NCI-H2029 (cell line): Measurements from ENCODE around the gene IL13RA2.

Source experiments
- DNase-seq: peaks from one replicate; lab custom pipeline; 2025; lab: John Stamatoyannopoulos, UW

The IL13RA2 gene

DNA sequence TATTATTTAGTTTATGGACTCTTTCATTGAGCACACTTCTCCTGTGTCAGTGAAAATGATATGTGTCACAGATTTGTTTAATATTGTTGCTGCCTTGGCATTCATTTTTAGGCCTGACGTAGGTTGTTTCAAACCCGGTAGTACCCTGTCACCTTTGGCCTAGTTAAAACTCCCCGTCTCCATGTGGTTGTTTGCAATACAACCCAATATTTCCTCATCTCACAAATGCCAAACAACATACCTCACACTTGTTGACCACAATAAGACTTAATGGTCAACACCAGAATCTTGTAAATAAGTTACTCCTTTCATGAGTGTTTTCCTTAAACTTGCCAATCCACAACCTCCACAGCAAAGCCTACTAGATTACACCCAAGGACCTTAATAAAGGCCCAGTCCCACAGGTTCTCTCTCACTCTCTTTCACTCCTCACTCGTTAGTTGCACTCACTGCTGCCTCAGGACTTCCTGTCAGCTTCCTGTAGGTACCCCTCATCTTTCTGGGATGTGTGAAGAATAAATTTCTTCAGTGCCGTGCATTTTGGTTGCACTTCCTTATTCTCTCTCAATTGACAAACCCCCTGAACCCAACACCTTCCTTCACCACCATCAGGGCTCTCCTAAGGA, 31.3 kb downstream of the IL13RA2 start:
- no peak for DNase-seq

DNA sequence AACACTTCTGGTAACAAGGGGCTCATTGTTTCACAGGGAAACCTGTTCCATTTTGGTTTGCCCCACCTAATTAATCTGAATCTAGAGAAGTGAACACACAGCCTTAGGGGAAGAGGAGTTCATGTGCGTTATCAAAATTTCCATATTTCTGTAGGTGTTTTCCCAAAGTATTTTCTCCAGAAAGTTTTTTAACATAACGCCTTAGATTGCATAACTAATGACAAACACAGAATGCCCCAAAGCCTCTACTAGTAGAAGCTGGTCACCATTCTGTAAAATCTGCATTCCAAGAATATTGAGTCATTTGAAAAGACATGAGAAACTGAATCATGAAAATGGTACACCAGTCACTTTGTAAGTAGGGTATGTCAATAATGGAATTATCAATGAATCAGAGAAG, 41.1 kb downstream of the IL13RA2 start:
- no peak for DNase-seq

DNA sequence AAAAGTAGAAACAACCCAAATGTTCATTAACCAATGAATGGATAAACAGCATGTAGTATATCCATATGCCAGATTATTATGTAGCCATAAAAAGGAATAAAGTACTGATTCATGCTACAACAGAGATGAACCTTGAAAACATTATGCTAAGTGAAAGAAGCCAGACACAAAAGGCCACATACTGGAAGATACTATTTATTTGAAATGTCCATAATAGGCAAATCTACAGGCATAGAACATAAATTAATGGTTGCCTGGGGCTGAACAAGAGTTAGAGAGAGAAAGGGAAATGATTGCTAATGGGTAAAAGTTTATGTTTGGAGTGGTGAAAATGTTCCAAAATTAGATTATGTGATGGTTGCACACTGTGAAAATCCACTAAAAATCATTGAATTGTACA, 44.4 kb downstream of the IL13RA2 start:
- DNase-seq, result no peak

DNA sequence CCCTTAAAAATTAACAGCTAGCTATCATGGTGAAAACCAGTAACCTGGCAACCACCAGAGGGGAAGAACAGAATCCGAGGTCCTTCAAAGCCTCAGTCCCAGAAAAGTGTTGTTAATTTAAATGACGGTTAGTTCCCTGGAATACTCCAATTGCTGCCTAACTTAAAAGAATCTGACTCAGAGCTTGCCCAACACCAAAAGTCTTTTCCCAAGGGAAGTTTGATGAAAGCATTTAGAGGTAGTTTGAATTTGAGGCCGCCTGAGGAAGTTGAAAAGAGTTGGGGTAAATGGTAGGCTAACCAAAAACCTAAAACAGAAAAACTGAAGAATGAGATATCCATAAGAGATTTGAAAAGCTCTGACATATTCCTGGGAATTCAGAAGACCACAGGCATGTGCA, 46.6 kb downstream of the IL13RA2 start:
- DNase-seq, result no peak

DNA sequence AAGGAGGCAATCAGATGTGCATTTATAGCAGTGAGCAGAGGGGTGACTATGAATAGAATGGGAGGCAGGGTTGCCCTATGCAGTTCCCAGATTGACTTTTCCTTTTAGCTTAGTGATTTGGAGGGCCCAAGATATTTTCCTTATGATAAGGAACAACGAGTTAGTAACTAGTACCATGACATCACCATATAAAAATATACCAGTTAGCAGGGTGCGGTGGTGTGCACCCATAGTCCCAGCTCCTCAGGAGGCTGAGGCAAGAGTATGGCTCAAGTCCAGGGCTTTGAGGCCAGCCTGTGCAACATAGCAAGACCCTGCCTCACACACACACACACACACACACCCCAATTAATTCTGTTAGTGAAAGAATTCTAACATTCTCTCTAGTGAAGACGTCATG, 53.0 kb downstream of the IL13RA2 start:
- DNase-seq, result no peak

DNA sequence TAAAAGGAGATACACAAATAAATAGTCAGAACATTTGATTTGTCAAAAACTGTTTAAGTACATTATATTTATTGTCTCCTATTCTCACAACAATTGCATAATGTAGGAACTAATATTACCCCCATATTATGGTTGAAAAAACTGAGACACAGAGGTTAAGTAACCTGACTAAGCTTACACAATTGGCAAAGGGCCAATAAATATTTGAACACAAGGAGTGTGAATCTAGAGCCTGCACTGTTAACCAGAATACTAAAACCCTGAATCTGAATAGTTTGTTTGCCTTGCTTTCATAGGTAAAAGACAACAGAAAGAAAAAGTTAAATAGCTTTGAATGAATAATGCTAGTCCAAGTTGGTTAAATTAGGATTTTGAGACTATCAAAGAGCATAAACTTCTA, 55.2 kb downstream of the IL13RA2 start:
- no peak for DNase-seq

DNA sequence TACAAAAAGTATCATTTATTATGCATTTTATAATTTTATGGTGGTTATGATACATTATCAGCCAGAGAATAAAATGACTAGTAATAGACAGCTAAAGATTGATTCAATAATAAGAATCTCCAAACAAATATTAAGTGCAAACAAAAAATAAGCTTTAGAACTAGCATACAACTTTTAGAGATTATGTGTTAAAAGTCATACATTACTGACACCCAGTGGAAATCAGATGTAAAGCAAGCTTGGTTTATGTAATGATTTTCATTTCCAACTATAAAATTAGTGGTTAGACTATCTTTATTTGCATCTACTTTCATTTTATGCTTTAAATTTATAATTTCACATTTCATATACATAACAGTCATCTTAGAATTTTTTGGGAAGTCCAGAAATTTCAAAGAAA, 57.7 kb downstream of the IL13RA2 start:
- DNase-seq, result no peak
